ENCODE results near the gene MICB. TPM values are rescaled to one million over a fixed set of nuclear protein-coding genes. Genes with fewer than 3 reads are reported as not detected.

The MICB gene
- total and polyA plus RNA-seq, 9 of the 15 experiments (the other 6 are each of a cell fraction or from before 2014, with no cell fraction given), result 13.3 to 34.5 (median 19.8) TPM

DNA sequence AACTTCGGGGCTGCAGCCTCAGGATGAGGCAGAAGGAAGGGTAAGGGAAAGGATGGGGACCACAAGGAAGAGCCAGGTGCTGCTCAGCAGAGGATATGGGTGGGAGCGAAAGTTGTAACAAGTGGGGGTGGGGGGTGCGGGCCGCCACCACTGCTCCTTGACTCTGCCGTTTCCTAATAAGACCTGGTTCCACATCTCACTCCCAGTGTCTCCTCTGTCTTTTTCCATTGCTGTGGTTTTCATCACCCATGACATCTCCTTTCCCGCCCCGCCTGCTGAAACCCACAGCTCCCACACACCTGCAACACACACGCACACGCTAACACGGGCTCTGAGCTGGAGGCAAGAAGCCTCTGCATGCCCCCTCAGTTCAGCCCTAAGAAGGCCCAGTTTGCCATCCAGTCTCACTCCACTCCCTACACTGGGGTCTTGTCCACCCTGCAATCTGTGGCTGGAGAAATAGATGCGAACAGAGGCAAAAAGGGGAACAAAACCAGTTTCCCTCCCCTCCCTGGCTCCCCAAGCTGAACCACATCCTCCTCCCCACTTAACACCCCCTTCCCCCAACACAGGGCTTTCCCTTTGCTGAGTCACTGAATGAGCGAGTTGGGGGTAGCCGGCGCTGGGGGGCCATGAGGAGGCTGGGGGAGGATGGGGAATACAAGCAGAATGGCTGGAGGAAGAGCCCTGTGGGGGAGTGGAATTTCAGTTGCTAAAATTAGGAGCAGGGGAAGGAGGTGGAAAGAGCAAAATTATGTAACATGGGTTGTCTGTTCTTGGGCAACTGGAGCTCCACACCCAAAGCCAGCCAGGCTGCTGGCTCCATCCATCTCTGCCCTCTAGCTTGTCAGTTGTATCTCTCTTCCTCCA, 60.9 kb downstream of the MICB start (continued):
- TF ChIP-seq KDM1A (IDR thresholded peaks at IDR 0.05), result peak; percentile 19 to 50; a peak in 2 of 4 replicates
- no peak for TF ChIP-seq TFAM (CRISPR knock-in tag; conservative IDR thresholded peaks at IDR 0.05)
- peak; percentile 61 for TF ChIP-seq RBFOX2 (IDR thresholded peaks at IDR 0.05; ENCODE audit: low read depth, low read length)
- TF ChIP-seq RBM34 (IDR thresholded peaks at IDR 0.05; ENCODE audit: borderline replicate concordance, insufficient read depth, low read length), result no peak
- no peak for TF ChIP-seq REST (IDR thresholded peaks at IDR 0.05; ENCODE audit: borderline replicate concordance)
- no peak for TF ChIP-seq REST (CRISPR knock-in tag; IDR thresholded peaks at IDR 0.05; ENCODE audit: low read depth)
- TF ChIP-seq MAFF (IDR thresholded peaks at IDR 0.05; ENCODE audit: low read length), result peak; percentile 53; the same call in 1 of the 2 replicates
- TF ChIP-seq NFRKB (IDR thresholded peaks at IDR 0.05; ENCODE audit: low read depth), result 0 out of 2 replicates have a peak, but pooled peaks have one; percentile 12
- no peak for TF ChIP-seq PHB2 (IDR thresholded peaks at IDR 0.05; ENCODE audit: low read depth)
- TF ChIP-seq HOMEZ (CRISPR knock-in tag; IDR thresholded peaks at IDR 0.05), result no peak
- no peak for TF ChIP-seq CEBPZ (IDR thresholded peaks at IDR 0.05; ENCODE audit: borderline replicate concordance, low read depth, low read length)
- TF ChIP-seq JUND (IDR thresholded peaks at IDR 0.05; ENCODE audit: borderline replicate concordance, low read depth, low read length), result peak; percentile 57
- TF ChIP-seq JUND (tag; IDR thresholded peaks at IDR 0.05; ENCODE audit: borderline replicate concordance, low read depth, low read length), result no peak; the same call in 2 of the 3 replicates

Data from K562 (cell line).